Measurements from ENCODE around the gene DLGAP1. TPM values are rescaled to one million over a fixed set of nuclear protein-coding genes. Genes with fewer than 3 reads are reported as not detected.

DLGAP1 gene
- total RNA-seq, 1 experiment from 2014 or later: 23.2 TPM

DNA sequence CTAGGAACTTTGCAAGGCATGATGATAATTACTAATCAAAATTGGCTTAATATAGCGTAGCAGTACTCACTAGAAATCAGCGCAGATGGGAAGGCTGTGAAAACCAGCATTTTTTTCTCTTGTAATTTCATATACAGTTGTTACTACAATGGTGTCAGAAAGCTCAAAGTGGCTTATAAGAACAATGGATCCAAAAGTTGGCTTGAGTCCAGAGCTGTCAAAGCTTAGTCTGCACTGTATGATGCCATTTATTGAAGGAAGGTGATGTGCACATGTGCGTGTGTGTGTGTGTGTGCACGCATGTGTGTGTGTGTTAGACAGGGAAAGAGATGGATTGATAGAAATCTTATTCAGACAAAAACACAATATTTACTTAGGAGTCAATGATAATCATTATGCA lies 663.9 kb downstream of the DLGAP1 start:
- H3K79me1 ChIP-seq (ENCODE audit: insufficient read depth, low read depth, low read length, poor library complexity, severe bottlenecking): no peaks in the 10 kb centered on the region
- no peak overlapping the region for H3K4me2 ChIP-seq (ENCODE audit: insufficient read depth, insufficient read length, low read length)
- WGBS (ENCODE audit: extremely low coverage, insufficient read length, low lambda C conversion rate): no CpG with 5 or more reads among the region's 4 CpGs
- no peak overlapping the region for H2BK20ac ChIP-seq (ENCODE audit: low read depth, low read length, poor library complexity, severe bottlenecking)
- no peak overlapping the region for H3K4ac ChIP-seq (ENCODE audit: low read depth, low read length)
- Mint-ChIP-seq H3K27me3 (ENCODE audit: low read depth) (peaks cover 3% of the 10 kb centered on the region), H3K4me3 (no peak overlapping the region), H3K27ac (no peak overlapping the region), H3K9me3 (no peaks in the 10 kb centered on the region), H3K36me3 (ENCODE audit: insufficient read depth in 1 of 3, low read depth in 3 of 3) (peaks cover 0 to 4% (median 0%) of the 10 kb centered on the region in 3 experiments; a peak in 2 of 7 replicates), H3K4me1 (peaks cover 7 to 8% of the 10 kb centered on the region in 2 experiments; a peak in 2 of 4 replicates)
- H2BK12ac ChIP-seq (ENCODE audit: insufficient read length, low read depth, low read length): no peak overlapping the region
- no peak overlapping the region for H3T11ph ChIP-seq (ENCODE audit: low read length)
- H3K56ac ChIP-seq (ENCODE audit: insufficient read length, low read depth, low read length): no peak overlapping the region
- no peaks in the 10 kb centered on the region for H4K20me1 ChIP-seq (ENCODE audit: control insufficient read depth, insufficient read depth, insufficient read length)
- H4K8ac ChIP-seq (replicated peaks; ENCODE audit: insufficient read length, low read depth, low read length): no peak overlapping the region
- H3K27ac ChIP-seq (ENCODE audit: insufficient read length, low read depth, low read length): no peak overlapping the region
- H3K4me1 ChIP-seq (ENCODE audit: insufficient read depth, low read length): no peaks in the 10 kb centered on the region
- no peak overlapping the region for H4K5ac ChIP-seq (ENCODE audit: insufficient read length, low read depth, low read length)
- TF ChIP-seq, protein P1, sequence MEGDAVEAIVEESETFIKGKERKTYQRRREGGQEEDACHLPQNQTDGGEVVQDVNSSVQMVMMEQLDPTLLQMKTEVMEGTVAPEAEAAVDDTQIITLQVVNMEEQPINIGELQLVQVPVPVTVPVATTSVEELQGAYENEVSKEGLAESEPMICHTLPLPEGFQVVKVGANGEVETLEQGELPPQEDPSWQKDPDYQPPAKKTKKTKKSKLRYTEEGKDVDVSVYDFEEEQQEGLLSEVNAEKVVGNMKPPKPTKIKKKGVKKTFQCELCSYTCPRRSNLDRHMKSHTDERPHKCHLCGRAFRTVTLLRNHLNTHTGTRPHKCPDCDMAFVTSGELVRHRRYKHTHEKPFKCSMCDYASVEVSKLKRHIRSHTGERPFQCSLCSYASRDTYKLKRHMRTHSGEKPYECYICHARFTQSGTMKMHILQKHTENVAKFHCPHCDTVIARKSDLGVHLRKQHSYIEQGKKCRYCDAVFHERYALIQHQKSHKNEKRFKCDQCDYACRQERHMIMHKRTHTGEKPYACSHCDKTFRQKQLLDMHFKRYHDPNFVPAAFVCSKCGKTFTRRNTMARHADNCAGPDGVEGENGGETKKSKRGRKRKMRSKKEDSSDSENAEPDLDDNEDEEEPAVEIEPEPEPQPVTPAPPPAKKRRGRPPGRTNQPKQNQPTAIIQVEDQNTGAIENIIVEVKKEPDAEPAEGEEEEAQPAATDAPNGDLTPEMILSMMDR (conservative IDR thresholded peaks at IDR 0.05): no peak
- H3K9ac ChIP-seq (ENCODE audit: extremely low read depth, insufficient read length, low read length): no peak overlapping the region
- no peak overlapping the region for H2AFZ ChIP-seq (ENCODE audit: low read length)
- H3K23ac ChIP-seq (ENCODE audit: insufficient read length, low read depth, low read length): no peak overlapping the region
- H3K23me2 ChIP-seq (ENCODE audit: insufficient read length, low read depth, low read length, poor library complexity, severe bottlenecking): no peaks in the 10 kb centered on the region
- H3K79me2 ChIP-seq (ENCODE audit: insufficient read depth, low read length): no peaks in the 10 kb centered on the region
- no peaks in the 10 kb centered on the region for H3K27me3 ChIP-seq (ENCODE audit: insufficient read depth, low read length)
- H4K91ac ChIP-seq (ENCODE audit: insufficient read length, low read depth, low read length): no peak overlapping the region
- H2AK5ac ChIP-seq (ENCODE audit: insufficient read length, low read length): no peak overlapping the region
- no peak for DNase-seq
- no peak overlapping the region for H2BK120ac ChIP-seq (ENCODE audit: low read depth, low read length, poor library complexity, severe bottlenecking)
- no peaks in the 10 kb centered on the region for H3K9me3 ChIP-seq (ENCODE audit: control insufficient read depth, low read depth, low read length)
- no peak overlapping the region for H3K18ac ChIP-seq (ENCODE audit: insufficient read length, low read depth, low read length)
- no peak overlapping the region for H2BK5ac ChIP-seq (ENCODE audit: insufficient read length, low read length)
- no peak overlapping the region for H2BK15ac ChIP-seq (ENCODE audit: low read depth, low read length)
- no peak overlapping the region for H3K14ac ChIP-seq (ENCODE audit: insufficient read depth, low read length)
